GM12878 (cell line): ENCODE measurements around the gene NSA2. TPM values are rescaled to one million over a fixed set of nuclear protein-coding genes. Genes with fewer than 3 reads are reported as not detected.

ENCODE experiments used
- ATAC-seq: fragments of 200-7000 bp; cut with Tn5 transposase; 3 replicates; pipeline ENCODE4 v1.9.1; 2020; ENCODE audit warnings: mild to moderate bottlenecking, moderate library complexity
- BruUV-seq: library from RNA; stranded (reverse); fragments of 400-500 nt; replicated peaks from 2 replicates; lab custom pipeline; 2021; lab: Mats Ljungman, UMichigan
- CTCF ChIA-PET: fragments of 300-600 bp; sonication (Branson Sonifier 250); formaldehyde crosslinking; extraction: SDS; loops from one replicate; lab custom pipeline; 2021; ENCODE audit warnings: inconsistent platforms; lab: Yijun Ruan, JAX
- POLR2A ChIA-PET: fragments of 350-600 bp; formaldehyde crosslinking; extraction: SDS; loops from one replicate; lab custom pipeline; 2021; ENCODE audit warnings: inconsistent platforms; lab: Charles Lee
- RAD21 ChIA-PET: fragments of 300-600 bp; sonication (Branson Sonifier 250); formaldehyde crosslinking; loops from one replicate; lab custom pipeline; 2023; ENCODE audit warnings: antibody characterized with exemption; ENCODE audit not compliant: unreplicated experiment; lab: Charles Lee
- SMC1A ChIA-PET: fragments of 300-600 bp; sonication (Branson Sonifier 250); formaldehyde crosslinking; loops from one replicate; lab custom pipeline; 2023; ENCODE audit not compliant: unreplicated experiment, uncharacterized antibody; lab: Charles Lee
- DNase-seq: peaks from one replicate; pipeline ENCODE4 v3.0.0-alpha.2; 2011; ENCODE audit warnings: low read depth, low spot score
- FAIRE-seq: peaks from 3 replicates; lab custom pipeline; 2011; peaks lifted over from hg19 to GRCh38; lab: Jason Lieb, UNC
- H2AFZ ChIP-seq: 2 replicates; pipeline ENCODE4 v1.6.0; 2011; ENCODE audit warnings: low read depth, low read length, control low read depth; ENCODE audit not compliant: control insufficient read depth
- H3K27ac ChIP-seq: 2 replicates; pipeline ENCODE4 v1.5.1; 2011; ENCODE audit warnings: control low read depth; ENCODE audit not compliant: control insufficient read depth, insufficient read depth
- H3K27me3 ChIP-seq, 2 experiments: replicated peaks in 1 of 2; 2 replicates each; pipeline versions ENCODE4 v1.6.0 to v1.6.1; 2011; ENCODE audit warnings: low read length in 1 of 2; ENCODE audit not compliant: control insufficient read depth in 2 of 2, insufficient read depth in 2 of 2
- H3K36me3 ChIP-seq, 2 experiments: 2 replicates each; pipeline ENCODE4 v1.5.1; 2011; ENCODE audit warnings: low read length in 1 of 2; ENCODE audit not compliant: control insufficient read depth in 2 of 2, insufficient read depth in 2 of 2
- H3K4me1 ChIP-seq: 2 replicates; pipeline ENCODE4 v1.6.1; 2011; ENCODE audit warnings: mild to moderate bottlenecking, low read length, moderate library complexity, mixed read lengths; ENCODE audit not compliant: control insufficient read depth, insufficient read depth
- H3K4me2 ChIP-seq: 2 replicates; pipeline ENCODE4 v1.6.0; 2011; ENCODE audit warnings: control low read depth; ENCODE audit not compliant: control insufficient read depth, insufficient read depth
- H3K4me3 ChIP-seq: fragments of 200-600 bp; sonication (generic); 2 replicates; pipeline ENCODE4 v1.5.1; 2016
- H3K79me2 ChIP-seq: 2 replicates; pipeline ENCODE4 v1.6.0; 2011; ENCODE audit warnings: low read length; ENCODE audit not compliant: control insufficient read depth, insufficient read depth
- H3K9ac ChIP-seq: 2 replicates; pipeline ENCODE4 v1.8.0; 2011; ENCODE audit warnings: low read length, control low read depth, mixed read lengths; ENCODE audit not compliant: control insufficient read depth, insufficient read depth
- H3K9me3 ChIP-seq: replicated peaks from 3 replicates; pipeline ENCODE4 v1.5.1; 2011; ENCODE audit warnings: mild to moderate bottlenecking, low read length; ENCODE audit not compliant: control insufficient read depth, insufficient read depth
- H4K20me1 ChIP-seq: 2 replicates; pipeline ENCODE4 v1.6.0; 2011; ENCODE audit not compliant: control insufficient read depth, insufficient read depth
- CREB1 ChIP-seq: IDR thresholded peaks from 2 replicates; pipeline ENCODE4 v1.6.1; 2012; ENCODE audit warnings: low read depth, mild to moderate bottlenecking, inconsistent platforms
- HDAC2 ChIP-seq: fragments of 200-600 bp; sonication (generic); IDR thresholded peaks from 2 replicates; pipeline ENCODE4 v1.6.1; 2017
- TAF1 ChIP-seq: IDR thresholded peaks from 2 replicates; pipeline ENCODE4 v1.6.1; 2011; ENCODE audit warnings: mild to moderate bottlenecking, low read depth, low read length, borderline replicate concordance
- WGBS: methylation state at CpG from one replicate; pipeline ENCODE4 v1.1.6; 2016; ENCODE audit warnings: low lambda C conversion rate; ENCODE audit not compliant: insufficient replicate concordance, insufficient coverage; ENCODE audit errors: missing lambda C conversion rate; 5-methylcytosine and 5-hydroxymethylcytosine counted together
- in situ Hi-C: fragments of 300-500 bp; cut with MboI; formaldehyde crosslinking; loops from 9 replicates; pipeline ENCODE4 v1.14.3; 2018; ENCODE audit warnings: mixed read lengths
- intact Hi-C: fragments of 100-400 bp; cut with micrococcal nuclease; formaldehyde crosslinking; loops from one replicate; pipeline ENCODE4 v1.14.2; 2022; ENCODE audit not compliant: unreplicated experiment
- polyA plus RNA-seq, 11 experiments: library from polyadenylated mRNA; depleted of rRNA in 4 of 11; unstranded in 6 of 11; stranded (reverse) in 5 of 11; fragments of >200 nt; fragmentation: Nextera tagmentation in 4 of 11; fragmentation: Illumina TruSeq in 1 of 11; extraction: Ambion mirVana in 4 of 11; extraction: Trizol in 1 of 11; gene quantifications; 1 replicate in 1 of 11; 2 replicates in 10 of 11; pipeline versions ENCODE4 v1.2.1 to v1.2.3, GENCODE V29; 2011 to 2016; ENCODE audit warnings: inconsistent platforms in 2 of 11, missing spikeins in 2 of 11, low read depth in 1 of 11
- total RNA-seq, 4 experiments: library from RNA; depleted of rRNA in 3 of 4; stranded (reverse); fragments of >200 nt in 3 of 4; fragmentation: Illumina TruSeq in 1 of 4; extraction: Trizol in 1 of 4; gene quantifications; 2 replicates each; pipeline versions ENCODE4 v1.2.1 to v1.2.3, GENCODE V29; 2013 to 2021
- TF ChIP-seq, protein P1 (sequence below): fragments of 450-650 bp; IDR thresholded peaks from 2 replicates; pipeline ENCODE4 v1.6.1; 2018; ENCODE audit warnings: borderline replicate concordance, mild to moderate bottlenecking; ENCODE audit not compliant: partially characterized antibody
- TF ChIP-seq, protein P2 (sequence below): IDR thresholded peaks from 2 replicates; pipeline ENCODE4 v1.6.1; 2011; ENCODE audit warnings: mild to moderate bottlenecking, low read depth, low read length, moderate library complexity; ENCODE audit not compliant: insufficient replicate concordance

The NSA2 gene
- total and polyA plus RNA-seq, 10 of the 15 experiments (the other 5 are each of a cell fraction or from before 2014, with no cell fraction given) = 77.8 to 317 (median 143) TPM

DNA sequence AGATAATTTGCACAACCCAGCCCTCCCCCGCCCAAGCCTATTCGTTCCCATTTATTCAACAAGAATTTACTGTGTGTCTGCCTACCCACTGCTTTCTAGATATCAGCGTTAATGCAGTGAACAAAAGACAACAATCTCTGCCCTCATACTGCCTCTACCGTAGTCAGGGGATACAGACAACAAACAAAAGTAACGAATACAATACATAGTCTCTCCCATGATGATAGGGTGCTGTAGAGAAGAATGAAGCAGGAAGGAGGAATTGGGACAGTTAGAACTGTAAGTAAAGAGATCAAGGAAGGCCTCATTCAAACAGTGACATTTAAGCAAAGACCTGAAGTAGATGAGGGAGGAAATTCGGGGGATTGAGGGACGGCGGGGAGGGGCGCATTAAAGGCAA, 1.8 kb upstream of the NSA2 start (continued):
- TF ChIP-seq, protein P1, sequence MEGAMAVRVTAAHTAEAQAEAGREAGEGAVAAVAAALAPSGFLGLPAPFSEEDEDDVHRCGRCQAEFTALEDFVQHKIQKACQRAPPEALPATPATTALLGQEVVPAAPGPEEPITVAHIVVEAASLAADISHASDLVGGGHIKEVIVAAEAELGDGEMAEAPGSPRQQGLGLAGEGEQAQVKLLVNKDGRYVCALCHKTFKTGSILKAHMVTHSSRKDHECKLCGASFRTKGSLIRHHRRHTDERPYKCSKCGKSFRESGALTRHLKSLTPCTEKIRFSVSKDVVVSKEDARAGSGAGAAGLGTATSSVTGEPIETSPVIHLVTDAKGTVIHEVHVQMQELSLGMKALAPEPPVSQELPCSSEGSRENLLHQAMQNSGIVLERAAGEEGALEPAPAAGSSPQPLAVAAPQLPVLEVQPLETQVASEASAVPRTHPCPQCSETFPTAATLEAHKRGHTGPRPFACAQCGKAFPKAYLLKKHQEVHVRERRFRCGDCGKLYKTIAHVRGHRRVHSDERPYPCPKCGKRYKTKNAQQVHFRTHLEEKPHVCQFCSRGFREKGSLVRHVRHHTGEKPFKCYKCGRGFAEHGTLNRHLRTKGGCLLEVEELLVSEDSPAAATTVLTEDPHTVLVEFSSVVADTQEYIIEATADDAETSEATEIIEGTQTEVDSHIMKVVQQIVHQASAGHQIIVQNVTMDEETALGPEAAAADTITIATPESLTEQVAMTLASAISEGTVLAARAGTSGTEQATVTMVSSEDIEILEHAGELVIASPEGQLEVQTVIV = no peak
- no peak for TF ChIP-seq HDAC2
- TF ChIP-seq TAF1 = no peak

DNA sequence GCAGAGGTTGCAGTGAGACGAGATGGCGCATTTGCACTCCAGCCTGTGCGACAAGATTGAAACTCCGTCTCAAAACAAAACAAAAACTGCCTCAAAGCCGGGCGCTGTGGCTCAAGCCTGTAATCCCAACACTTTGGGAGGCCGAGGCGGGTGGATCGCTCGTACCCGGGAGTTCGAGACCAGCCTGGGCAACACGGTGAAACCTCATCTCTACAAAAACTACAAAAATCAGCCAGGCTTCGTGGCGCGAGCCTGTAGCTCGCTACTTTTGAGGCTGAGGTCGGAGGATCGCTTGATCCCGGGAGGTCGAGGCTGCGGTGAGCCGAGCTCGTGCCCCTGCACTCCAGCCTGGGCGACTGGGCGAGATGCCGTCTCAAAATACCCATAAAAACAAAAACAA, 1.1 kb upstream of the NSA2 start:
- Histone ChIP-seq H3K4me1 (peaks cover 15% of the 10 kb centered on the region), H3K9me3 (no peaks in the 10 kb centered on the region), H3K27me3 (no peaks in the 10 kb centered on the region), H3K36me3 (peaks cover 0 to 13% of the 10 kb centered on the region in 2 experiments), H2AFZ (no peak overlapping the region; the same call in 1 of the 2 replicates), H3K4me2 (peak overlapping the region; percentile 66), H4K20me1 (no peaks in the 10 kb centered on the region), H3K27ac (no peak overlapping the region), H3K4me3 (peak overlapping the region; percentile 94), H3K79me2 (peaks cover 38% of the 10 kb centered on the region), H3K9ac (peak overlapping the region; percentile 86)
- in situ Hi-C loops = no loop called here
- BruUV-seq = no TSS peak
- intact Hi-C loops = loop anchor here (5.0 kb wide), 3 partner anchors 151 to 1491 kb away; no protein-coding TSS in a partner anchor
- 68% methylated on average over 27 of the region's 27 CpGs for WGBS
- CTCF ChIA-PET = interaction anchor here (0.6 to 1.3 kb wide), 3 partner anchors 10 to 28 kb away, joined by 3 to 4 read pairs (median 4); no protein-coding TSS in a partner anchor
- SMC1A ChIA-PET = interaction anchor here (1.2 to 1.3 kb wide), 2 partner anchors 12 to 73 kb away, joined by 4 to 5 read pairs; no protein-coding TSS in a partner anchor
- TF ChIP-seq HDAC2 (no peak), CREB1 (no peak)
- TF ChIP-seq, protein P2, sequence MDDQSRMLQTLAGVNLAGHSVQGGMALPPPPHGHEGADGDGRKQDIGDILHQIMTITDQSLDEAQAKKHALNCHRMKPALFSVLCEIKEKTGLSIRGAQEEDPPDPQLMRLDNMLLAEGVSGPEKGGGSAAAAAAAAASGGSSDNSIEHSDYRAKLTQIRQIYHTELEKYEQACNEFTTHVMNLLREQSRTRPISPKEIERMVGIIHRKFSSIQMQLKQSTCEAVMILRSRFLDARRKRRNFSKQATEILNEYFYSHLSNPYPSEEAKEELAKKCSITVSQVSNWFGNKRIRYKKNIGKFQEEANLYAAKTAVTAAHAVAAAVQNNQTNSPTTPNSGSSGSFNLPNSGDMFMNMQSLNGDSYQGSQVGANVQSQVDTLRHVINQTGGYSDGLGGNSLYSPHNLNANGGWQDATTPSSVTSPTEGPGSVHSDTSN = no peak
- DNase-seq (no peak), FAIRE-seq (no peak), ATAC-seq (no peak)
- POLR2A ChIA-PET = no interaction called here
- RAD21 ChIA-PET = no interaction called here
